GM12878 (cell line): ENCODE data around the gene RETREG2. TPM values are rescaled to one million over a fixed set of nuclear protein-coding genes. Genes with fewer than 3 reads are reported as not detected.

Experiments
- ATAC-seq: fragments of 200-7000 bp; cut with Tn5 transposase; 3 replicates; pipeline ENCODE4 v1.9.1; 2020; ENCODE audit warnings: mild to moderate bottlenecking, moderate library complexity
- BruUV-seq: library from RNA; stranded (reverse); fragments of 400-500 nt; replicated peaks from 2 replicates; lab custom pipeline; 2021; lab: Mats Ljungman, UMichigan
- CTCF ChIA-PET: fragments of 300-600 bp; sonication (Branson Sonifier 250); formaldehyde crosslinking; extraction: SDS; loops from one replicate; lab custom pipeline; 2021; ENCODE audit warnings: inconsistent platforms; lab: Yijun Ruan, JAX
- POLR2A ChIA-PET: fragments of 350-600 bp; formaldehyde crosslinking; extraction: SDS; loops from one replicate; lab custom pipeline; 2021; ENCODE audit warnings: inconsistent platforms; lab: Charles Lee
- RAD21 ChIA-PET: fragments of 300-600 bp; sonication (Branson Sonifier 250); formaldehyde crosslinking; loops from one replicate; lab custom pipeline; 2023; ENCODE audit warnings: antibody characterized with exemption; ENCODE audit not compliant: unreplicated experiment; lab: Charles Lee
- SMC1A ChIA-PET: fragments of 300-600 bp; sonication (Branson Sonifier 250); formaldehyde crosslinking; loops from one replicate; lab custom pipeline; 2023; ENCODE audit not compliant: unreplicated experiment, uncharacterized antibody; lab: Charles Lee
- DNase-seq: peaks from one replicate; pipeline ENCODE4 v3.0.0-alpha.2; 2011; ENCODE audit warnings: low read depth, low spot score
- FAIRE-seq: peaks from 3 replicates; lab custom pipeline; 2011; peaks lifted over from hg19 to GRCh38; lab: Jason Lieb, UNC
- H2AFZ ChIP-seq: 2 replicates; pipeline ENCODE4 v1.6.0; 2011; ENCODE audit warnings: low read depth, low read length, control low read depth; ENCODE audit not compliant: control insufficient read depth
- H3K27ac ChIP-seq: 2 replicates; pipeline ENCODE4 v1.5.1; 2011; ENCODE audit warnings: control low read depth; ENCODE audit not compliant: control insufficient read depth, insufficient read depth
- H3K27me3 ChIP-seq, 2 experiments: replicated peaks in 1 of 2; 2 replicates each; pipeline versions ENCODE4 v1.6.0 to v1.6.1; 2011; ENCODE audit warnings: low read length in 1 of 2; ENCODE audit not compliant: control insufficient read depth in 2 of 2, insufficient read depth in 2 of 2
- H3K36me3 ChIP-seq, 2 experiments: 2 replicates each; pipeline ENCODE4 v1.5.1; 2011; ENCODE audit warnings: low read length in 1 of 2; ENCODE audit not compliant: control insufficient read depth in 2 of 2, insufficient read depth in 2 of 2
- H3K4me1 ChIP-seq: 2 replicates; pipeline ENCODE4 v1.6.1; 2011; ENCODE audit warnings: mild to moderate bottlenecking, low read length, moderate library complexity, mixed read lengths; ENCODE audit not compliant: control insufficient read depth, insufficient read depth
- H3K4me2 ChIP-seq: 2 replicates; pipeline ENCODE4 v1.6.0; 2011; ENCODE audit warnings: control low read depth; ENCODE audit not compliant: control insufficient read depth, insufficient read depth
- H3K4me3 ChIP-seq: fragments of 200-600 bp; sonication (generic); 2 replicates; pipeline ENCODE4 v1.5.1; 2016
- H3K79me2 ChIP-seq: 2 replicates; pipeline ENCODE4 v1.6.0; 2011; ENCODE audit warnings: low read length; ENCODE audit not compliant: control insufficient read depth, insufficient read depth
- H3K9ac ChIP-seq: 2 replicates; pipeline ENCODE4 v1.8.0; 2011; ENCODE audit warnings: low read length, control low read depth, mixed read lengths; ENCODE audit not compliant: control insufficient read depth, insufficient read depth
- H3K9me3 ChIP-seq: replicated peaks from 3 replicates; pipeline ENCODE4 v1.5.1; 2011; ENCODE audit warnings: mild to moderate bottlenecking, low read length; ENCODE audit not compliant: control insufficient read depth, insufficient read depth
- H4K20me1 ChIP-seq: 2 replicates; pipeline ENCODE4 v1.6.0; 2011; ENCODE audit not compliant: control insufficient read depth, insufficient read depth
- ASH2L ChIP-seq: fragments of 300-600, 200-600 bp; sonication (generic); IDR thresholded peaks from 2 replicates; pipeline ENCODE4 v1.6.1; 2017; ENCODE audit warnings: low read depth, mild to moderate bottlenecking, borderline replicate concordance
- CHD1 ChIP-seq: IDR thresholded peaks from 2 replicates; pipeline ENCODE4 v1.6.1; 2012; ENCODE audit warnings: low read depth, low read length, improper control_type of control experiment
- CREB1 ChIP-seq: IDR thresholded peaks from 2 replicates; pipeline ENCODE4 v1.6.1; 2012; ENCODE audit warnings: low read depth, mild to moderate bottlenecking, inconsistent platforms
- CREM ChIP-seq: IDR thresholded peaks from 2 replicates; pipeline ENCODE4 v1.6.1; 2014; ENCODE audit warnings: antibody characterized with exemption, low read depth
- E2F8 ChIP-seq: fragments of 450-650 bp; IDR thresholded peaks from 2 replicates; pipeline ENCODE4 v1.6.1; 2018; ENCODE audit warnings: mild to moderate bottlenecking, low read depth, moderate library complexity; ENCODE audit not compliant: partially characterized antibody
- LARP7 ChIP-seq: fragments of 450-650 bp; IDR thresholded peaks from 2 replicates; pipeline ENCODE4 v1.6.1; 2017; ENCODE audit warnings: mild to moderate bottlenecking
- MTA3 ChIP-seq: IDR thresholded peaks from 2 replicates; pipeline ENCODE4 v1.6.1; 2012; ENCODE audit warnings: low read length, inconsistent platforms, borderline replicate concordance
- POU2F2 ChIP-seq: IDR thresholded peaks from 3 replicates; pipeline ENCODE4 v1.6.1; 2011; ENCODE audit warnings: low read depth, mild to moderate bottlenecking, low read length, borderline replicate concordance
- PRDM15 ChIP-seq: fragments of 450-650 bp; formaldehyde crosslinking; IDR thresholded peaks from 2 replicates; pipeline ENCODE4 v1.4.0; 2020; ENCODE audit warnings: mild to moderate bottlenecking, moderate library complexity
- SMAD1 ChIP-seq: fragments of 450-650 bp; IDR thresholded peaks from 2 replicates; pipeline ENCODE4 v1.6.1; 2018; ENCODE audit warnings: mild to moderate bottlenecking, low read depth; ENCODE audit not compliant: partially characterized antibody
- SPI1 ChIP-seq: IDR thresholded peaks from 2 replicates; pipeline ENCODE4 v1.6.1; 2011; ENCODE audit warnings: low read depth, mild to moderate bottlenecking, low read length, moderate library complexity, borderline replicate concordance; ENCODE audit not compliant: insufficient read depth
- TAF1 ChIP-seq: IDR thresholded peaks from 2 replicates; pipeline ENCODE4 v1.6.1; 2011; ENCODE audit warnings: mild to moderate bottlenecking, low read depth, low read length, borderline replicate concordance
- ZBTB4 ChIP-seq: fragments of 450-650 bp; formaldehyde crosslinking; IDR thresholded peaks from 2 replicates; pipeline ENCODE4 v1.4.0; 2022; ENCODE audit warnings: mild to moderate bottlenecking, moderate library complexity
- ZSCAN29 ChIP-seq: fragments of 450-650 bp; IDR thresholded peaks from 2 replicates; pipeline ENCODE4 v1.6.1; 2017; ENCODE audit warnings: mild to moderate bottlenecking, moderate library complexity
- WGBS: methylation state at CpG from one replicate; pipeline ENCODE4 v1.1.6; 2016; ENCODE audit warnings: low lambda C conversion rate; ENCODE audit not compliant: insufficient replicate concordance, insufficient coverage; ENCODE audit errors: missing lambda C conversion rate; 5-methylcytosine and 5-hydroxymethylcytosine counted together
- in situ Hi-C: fragments of 300-500 bp; cut with MboI; formaldehyde crosslinking; loops from 9 replicates; pipeline ENCODE4 v1.14.3; 2018; ENCODE audit warnings: mixed read lengths
- intact Hi-C: fragments of 100-400 bp; cut with micrococcal nuclease; formaldehyde crosslinking; loops from one replicate; pipeline ENCODE4 v1.14.2; 2022; ENCODE audit not compliant: unreplicated experiment
- polyA plus RNA-seq, 11 experiments: library from polyadenylated mRNA; depleted of rRNA in 4 of 11; unstranded in 6 of 11; stranded (reverse) in 5 of 11; fragments of >200 nt; fragmentation: Nextera tagmentation in 4 of 11; fragmentation: Illumina TruSeq in 1 of 11; extraction: Ambion mirVana in 4 of 11; extraction: Trizol in 1 of 11; gene quantifications; 1 replicate in 1 of 11; 2 replicates in 10 of 11; pipeline versions ENCODE4 v1.2.1 to v1.2.3, GENCODE V29; 2011 to 2016; ENCODE audit warnings: inconsistent platforms in 2 of 11, missing spikeins in 2 of 11, low read depth in 1 of 11
- total RNA-seq, 4 experiments: library from RNA; depleted of rRNA in 3 of 4; stranded (reverse); fragments of >200 nt in 3 of 4; fragmentation: Illumina TruSeq in 1 of 4; extraction: Trizol in 1 of 4; gene quantifications; 2 replicates each; pipeline versions ENCODE4 v1.2.1 to v1.2.3, GENCODE V29; 2013 to 2021

The RETREG2 gene
- total and polyA plus RNA-seq, 10 of the 15 experiments (the other 5 are each of a cell fraction or from before 2014, with no cell fraction given) = 10.1 to 72.0 (median 28.3) TPM

GRCh38 chr2:219131327-219131726, 46.7 kb upstream of the RETREG2 start (continued):
- TF ChIP-seq POU2F2 (no peak), ZSCAN29 (no peak), CHD1 (no peak), SMAD1 (no peak), MTA3 (no peak), ASH2L (no peak), TAF1 (no peak)

GRCh38 chr2:219131744-219132143, 46.3 kb upstream of the RETREG2 start:
- H3K4me3 ChIP-seq = no peak overlapping the region
- in situ Hi-C loops (no loop called here), intact Hi-C loops (no loop called here)
- SMC1A ChIA-PET = interaction anchor here (0.9 to 2.3 kb wide), 5 partner anchors 11 to 59 kb away, joined by 3 to 6 read pairs (median 3); no protein-coding TSS in a partner anchor
- H3K36me3 ChIP-seq = no peaks in the 10 kb centered on the region
- CTCF ChIA-PET = interaction anchor here (1.0 to 3.0 kb wide), 8 partner anchors 9 to 222 kb away, joined by 3 to 29 read pairs (median 6); no protein-coding TSS in a partner anchor
- WGBS = 92% methylated on average over 4 of the region's 4 CpGs
- H3K4me2 ChIP-seq = no peak overlapping the region
- H4K20me1 ChIP-seq = no peaks in the 10 kb centered on the region
- no TSS peak for BruUV-seq
- no peaks in the 10 kb centered on the region for H3K27me3 ChIP-seq
- no peaks in the 10 kb centered on the region for H3K4me1 ChIP-seq
- FAIRE-seq (no peak), ATAC-seq (no peak), DNase-seq (no peak)
- no peak overlapping the region for H3K9ac ChIP-seq
- H2AFZ ChIP-seq = no peak overlapping the region
- RAD21 ChIA-PET = interaction anchor here (3.0 kb wide), 1 partner anchor 11 kb away, joined by 10 read pairs; no protein-coding TSS in a partner anchor
- H3K79me2 ChIP-seq = no peaks in the 10 kb centered on the region
- H3K9me3 ChIP-seq = no peaks in the 10 kb centered on the region
- H3K27ac ChIP-seq = no peak overlapping the region
- POLR2A ChIA-PET = no interaction called here
- TF ChIP-seq PRDM15 (CRISPR knock-in tag) = no peak
- TF ChIP-seq SMAD1 = no peak
- no peak for TF ChIP-seq CREM
- TF ChIP-seq LARP7 = no peak
- no peak for TF ChIP-seq CREB1
- no peak for TF ChIP-seq E2F8
- TF ChIP-seq ZBTB4 = no peak
- no peak for TF ChIP-seq SPI1
- TF ChIP-seq ZSCAN29 = no peak
